ENCODE results near the gene USP32.
"Not testable (repeated sequence)": the region's sequence is repeated elsewhere in the genome, so short reads cannot be mapped to it uniquely, and the experiment has no call there.

Gene USP32

DNA sequence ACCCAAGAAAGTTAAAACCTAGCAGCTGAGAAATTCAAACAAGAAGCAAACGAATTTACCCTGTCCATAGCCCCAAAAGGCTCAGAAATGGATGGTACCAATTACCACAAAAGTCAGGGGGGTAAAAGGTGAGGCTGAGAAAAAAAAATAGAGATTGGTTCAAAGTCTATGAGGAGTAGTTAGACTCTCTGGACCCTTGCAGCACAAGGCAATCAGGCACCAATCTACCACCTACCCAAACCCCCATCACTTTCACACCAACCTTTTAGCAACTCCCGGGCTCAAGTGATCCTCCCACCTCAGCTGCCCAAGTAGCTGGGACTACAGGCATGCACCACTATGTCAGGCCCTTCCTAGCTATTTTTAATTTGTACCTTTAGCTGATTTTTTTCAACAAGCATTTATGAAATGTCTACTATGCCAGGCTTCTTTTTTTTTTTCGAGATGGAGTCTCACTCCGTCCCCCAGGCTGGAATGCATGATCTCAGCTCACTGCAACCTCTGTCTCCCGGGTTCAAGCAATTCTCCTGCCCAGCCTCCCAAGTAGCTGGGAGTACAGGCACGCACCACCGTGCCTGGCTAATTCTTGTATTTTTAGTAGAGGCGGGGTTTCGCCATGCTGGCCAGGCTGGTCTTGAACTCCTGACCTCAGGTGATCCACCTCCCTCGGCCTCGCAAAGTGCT, 40.8 kb downstream of the USP32 start:
- ATAC-seq = no peak
- TF ChIP-seq ZC3H10 (CRISPR knock-in tag; IDR thresholded peaks at IDR 0.05) (no peak), GLIS3 (CRISPR knock-in tag; IDR thresholded peaks at IDR 0.05) (no peak), TOX (CRISPR knock-in tag; IDR thresholded peaks at IDR 0.05; ENCODE audit: borderline replicate concordance) (no peak), ZNF70 (CRISPR knock-in tag; IDR thresholded peaks at IDR 0.05) (no peak), ESRRG (CRISPR knock-in tag; IDR thresholded peaks at IDR 0.05) (no peak), ISL1 (CRISPR knock-in tag; IDR thresholded peaks at IDR 0.05) (no peak), CREB5 (CRISPR knock-in tag; IDR thresholded peaks at IDR 0.05; ENCODE audit: low read depth) (no peak), TCF4 (CRISPR knock-in tag; IDR thresholded peaks at IDR 0.05; ENCODE audit: borderline replicate concordance) (no peak), OSR1 (CRISPR knock-in tag; IDR thresholded peaks at IDR 0.05) (no peak), RARB (CRISPR knock-in tag; IDR thresholded peaks at IDR 0.05) (no peak), ARNTL (CRISPR knock-in tag; IDR thresholded peaks at IDR 0.05; ENCODE audit: borderline replicate concordance, low read depth) (no peak), ZNF8 (CRISPR knock-in tag; IDR thresholded peaks at IDR 0.05) (no peak)
- TF ChIP-seq, protein P1, sequence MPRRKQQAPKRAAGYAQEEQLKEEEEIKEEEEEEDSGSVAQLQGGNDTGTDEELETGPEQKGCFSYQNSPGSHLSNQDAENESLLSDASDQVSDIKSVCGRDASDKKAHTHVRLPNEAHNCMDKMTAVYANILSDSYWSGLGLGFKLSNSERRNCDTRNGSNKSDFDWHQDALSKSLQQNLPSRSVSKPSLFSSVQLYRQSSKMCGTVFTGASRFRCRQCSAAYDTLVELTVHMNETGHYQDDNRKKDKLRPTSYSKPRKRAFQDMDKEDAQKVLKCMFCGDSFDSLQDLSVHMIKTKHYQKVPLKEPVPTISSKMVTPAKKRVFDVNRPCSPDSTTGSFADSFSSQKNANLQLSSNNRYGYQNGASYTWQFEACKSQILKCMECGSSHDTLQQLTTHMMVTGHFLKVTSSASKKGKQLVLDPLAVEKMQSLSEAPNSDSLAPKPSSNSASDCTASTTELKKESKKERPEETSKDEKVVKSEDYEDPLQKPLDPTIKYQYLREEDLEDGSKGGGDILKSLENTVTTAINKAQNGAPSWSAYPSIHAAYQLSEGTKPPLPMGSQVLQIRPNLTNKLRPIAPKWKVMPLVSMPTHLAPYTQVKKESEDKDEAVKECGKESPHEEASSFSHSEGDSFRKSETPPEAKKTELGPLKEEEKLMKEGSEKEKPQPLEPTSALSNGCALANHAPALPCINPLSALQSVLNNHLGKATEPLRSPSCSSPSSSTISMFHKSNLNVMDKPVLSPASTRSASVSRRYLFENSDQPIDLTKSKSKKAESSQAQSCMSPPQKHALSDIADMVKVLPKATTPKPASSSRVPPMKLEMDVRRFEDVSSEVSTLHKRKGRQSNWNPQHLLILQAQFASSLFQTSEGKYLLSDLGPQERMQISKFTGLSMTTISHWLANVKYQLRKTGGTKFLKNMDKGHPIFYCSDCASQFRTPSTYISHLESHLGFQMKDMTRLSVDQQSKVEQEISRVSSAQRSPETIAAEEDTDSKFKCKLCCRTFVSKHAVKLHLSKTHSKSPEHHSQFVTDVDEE (CRISPR knock-in tag; IDR thresholded peaks at IDR 0.05) = no peak
- TF ChIP-seq, protein P2, sequence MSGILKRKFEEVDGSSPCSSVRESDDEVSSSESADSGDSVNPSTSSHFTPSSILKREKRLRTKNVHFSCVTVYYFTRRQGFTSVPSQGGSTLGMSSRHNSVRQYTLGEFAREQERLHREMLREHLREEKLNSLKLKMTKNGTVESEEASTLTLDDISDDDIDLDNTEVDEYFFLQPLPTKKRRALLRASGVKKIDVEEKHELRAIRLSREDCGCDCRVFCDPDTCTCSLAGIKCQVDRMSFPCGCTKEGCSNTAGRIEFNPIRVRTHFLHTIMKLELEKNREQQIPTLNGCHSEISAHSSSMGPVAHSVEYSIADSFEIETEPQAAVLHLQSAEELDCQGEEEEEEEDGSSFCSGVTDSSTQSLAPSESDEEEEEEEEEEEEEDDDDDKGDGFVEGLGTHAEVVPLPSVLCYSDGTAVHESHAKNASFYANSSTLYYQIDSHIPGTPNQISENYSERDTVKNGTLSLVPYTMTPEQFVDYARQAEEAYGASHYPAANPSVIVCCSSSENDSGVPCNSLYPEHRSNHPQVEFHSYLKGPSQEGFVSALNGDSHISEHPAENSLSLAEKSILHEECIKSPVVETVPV (CRISPR knock-in tag; IDR thresholded peaks at IDR 0.05) = no peak

DNA sequence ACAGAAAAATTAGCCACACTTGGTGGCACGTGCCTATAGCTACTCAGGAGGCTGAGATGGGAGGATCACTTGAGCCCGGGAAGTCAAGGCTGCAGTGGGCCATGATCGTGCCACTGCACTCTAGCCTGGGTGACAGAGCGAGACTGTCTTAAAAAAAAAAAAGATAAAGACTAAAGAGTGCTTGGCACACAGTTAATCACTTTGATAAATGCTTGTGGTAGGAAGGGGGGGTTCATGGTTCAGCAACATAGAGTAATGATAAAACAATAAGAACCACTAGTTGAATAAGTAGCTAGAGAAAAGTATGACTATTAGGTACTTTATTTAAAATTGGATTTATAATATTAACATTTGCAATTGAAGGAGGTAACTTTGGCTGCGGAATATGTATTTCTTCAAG, 43.3 kb downstream of the USP32 start:
- no peak for ATAC-seq
- TF ChIP-seq TOX (CRISPR knock-in tag; IDR thresholded peaks at IDR 0.05; ENCODE audit: borderline replicate concordance) (no peak), SNAI2 (CRISPR knock-in tag; IDR thresholded peaks at IDR 0.05) (no peak)

GRCh38 chr17:60345233-60345632, 46.7 kb downstream of the USP32 start:
- no peak for ATAC-seq
- TF ChIP-seq, protein P1 (CRISPR knock-in tag; IDR thresholded peaks at IDR 0.05) = no peak
- no peak for TF ChIP-seq ZNF565 (CRISPR knock-in tag; conservative IDR thresholded peaks at IDR 0.05; ENCODE audit: low read depth)
- no peak for TF ChIP-seq ZC3H10 (CRISPR knock-in tag; IDR thresholded peaks at IDR 0.05)
- TF ChIP-seq ZNF70 (CRISPR knock-in tag; IDR thresholded peaks at IDR 0.05) = no peak
- TF ChIP-seq, protein P2 (CRISPR knock-in tag; IDR thresholded peaks at IDR 0.05) = no peak
- no peak for TF ChIP-seq CREB5 (CRISPR knock-in tag; IDR thresholded peaks at IDR 0.05; ENCODE audit: low read depth)
- no peak for TF ChIP-seq SNAI2 (CRISPR knock-in tag; IDR thresholded peaks at IDR 0.05)
- TF ChIP-seq TCF4 (CRISPR knock-in tag; IDR thresholded peaks at IDR 0.05; ENCODE audit: borderline replicate concordance) = no peak
- no peak for TF ChIP-seq TOX (CRISPR knock-in tag; IDR thresholded peaks at IDR 0.05; ENCODE audit: borderline replicate concordance)
- TF ChIP-seq ARNTL (CRISPR knock-in tag; IDR thresholded peaks at IDR 0.05; ENCODE audit: borderline replicate concordance, low read depth) = no peak

DNA sequence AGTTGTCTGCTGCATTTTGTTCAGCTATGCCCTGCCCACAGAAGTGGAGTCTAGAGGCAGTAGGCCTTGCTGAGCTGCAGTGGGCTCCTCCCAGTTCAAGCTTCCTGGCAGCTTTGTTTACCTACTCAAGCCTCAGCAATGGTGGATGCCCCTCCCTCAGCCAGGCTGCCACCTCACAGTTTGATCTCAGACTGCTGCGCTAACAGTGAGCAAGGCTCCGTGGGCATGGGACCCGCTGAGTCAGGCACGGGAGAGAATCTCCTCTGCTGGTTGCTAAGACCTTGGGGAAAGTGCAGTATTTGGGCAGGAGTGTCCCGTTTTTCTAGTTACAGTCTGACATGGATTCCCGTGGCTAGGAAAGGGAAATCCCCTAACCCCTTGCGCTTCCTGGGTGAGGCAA, 49.4 kb downstream of the USP32 start:
- ATAC-seq = not testable (repeated sequence)
